Neuronal stem cell (in vitro differentiated cells): ENCODE data around the gene FCRL1.

Experiments
- DNase-seq: peaks from one replicate; pipeline ENCODE4 v3.0.0-alpha.2; 2013; ENCODE audit warnings: low spot score
- H2AFZ ChIP-seq: one replicate; pipeline ENCODE4 v1.6.1; 2013; ENCODE audit warnings: mild to moderate bottlenecking, low read length, inconsistent platforms
- H2AK5ac ChIP-seq: 2 replicates; pipeline ENCODE4 v1.6.1; 2013; ENCODE audit warnings: low read depth, mild to moderate bottlenecking, inconsistent platforms, low read length, moderate library complexity, mixed read lengths
- H2BK120ac ChIP-seq: 2 replicates; pipeline ENCODE4 v1.6.1; 2013; ENCODE audit warnings: low read depth, mild to moderate bottlenecking, inconsistent platforms, low read length, moderate library complexity, mixed read lengths
- H2BK12ac ChIP-seq: one replicate; pipeline ENCODE4 v1.6.1; 2013; ENCODE audit warnings: low read length, inconsistent platforms
- H2BK15ac ChIP-seq: 2 replicates; pipeline ENCODE4 v1.6.1; 2013; ENCODE audit warnings: mild to moderate bottlenecking, low read length, inconsistent platforms, mixed read lengths
- H2BK5ac ChIP-seq: one replicate; pipeline ENCODE4 v1.6.1; 2013; ENCODE audit warnings: inconsistent platforms, mild to moderate bottlenecking, low read length, moderate library complexity
- H3K14ac ChIP-seq: one replicate; pipeline ENCODE4 v1.6.1; 2013; ENCODE audit warnings: low read length, inconsistent platforms
- H3K18ac ChIP-seq: 2 replicates; pipeline ENCODE4 v1.6.1; 2013; ENCODE audit warnings: low read length, inconsistent platforms
- H3K23ac ChIP-seq: 2 replicates; pipeline ENCODE4 v1.6.1; 2013; ENCODE audit warnings: low read depth, mild to moderate bottlenecking, mixed read lengths, low read length, inconsistent platforms; ENCODE audit not compliant: poor library complexity
- H3K27ac ChIP-seq: replicated peaks from 3 replicates; pipeline ENCODE4 v1.5.1; 2013; ENCODE audit warnings: low read length, inconsistent platforms
- H3K27me3 ChIP-seq, 3 experiments: 2 replicates each; pipeline ENCODE4 v1.6.1; 2013; ENCODE audit warnings: low read length in 3 of 3, mild to moderate bottlenecking in 2 of 3, inconsistent platforms in 1 of 3, low read depth in 1 of 3, mixed read lengths in 1 of 3, moderate library complexity in 1 of 3; ENCODE audit not compliant: control insufficient read depth in 3 of 3, insufficient read depth in 3 of 3
- H3K36me3 ChIP-seq, 2 donors: replicated peaks in 1 of 2; 2 replicates each; pipeline ENCODE4 v1.6.1; 2013; ENCODE audit warnings: low read length in 2 of 2; ENCODE audit not compliant: control insufficient read depth in 2 of 2, insufficient read depth in 2 of 2
- H3K4ac ChIP-seq: 2 replicates; pipeline ENCODE4 v1.6.1; 2013; ENCODE audit warnings: inconsistent platforms, mild to moderate bottlenecking, low read length, moderate library complexity
- H3K4me1 ChIP-seq, 2 donors: 1 replicate in 1 of 2; 2 replicates in 1 of 2; pipeline ENCODE4 v1.6.1; 2013; ENCODE audit warnings: low read length in 2 of 2, low read depth in 1 of 2; ENCODE audit not compliant: control insufficient read depth in 2 of 2, insufficient read depth in 1 of 2
- H3K4me2 ChIP-seq: one replicate; pipeline ENCODE4 v1.6.1; 2013; ENCODE audit warnings: mild to moderate bottlenecking, low read length, inconsistent platforms; ENCODE audit not compliant: insufficient read depth, poor library complexity, severe bottlenecking
- H3K4me3 ChIP-seq, 2 donors: 2 replicates each; pipeline ENCODE4 v1.5.1; 2013; ENCODE audit warnings: low read length in 2 of 2, mild to moderate bottlenecking in 2 of 2, inconsistent platforms in 1 of 2, moderate library complexity in 1 of 2
- H3K79me1 ChIP-seq: one replicate; pipeline ENCODE4 v1.6.1; 2013; ENCODE audit warnings: low read depth, mild to moderate bottlenecking, inconsistent platforms, low read length, moderate library complexity
- H3K9ac ChIP-seq: one replicate; pipeline ENCODE4 v1.6.1; 2013; ENCODE audit warnings: mild to moderate bottlenecking, low read depth, low read length, inconsistent platforms; ENCODE audit not compliant: poor library complexity
- H3K9me3 ChIP-seq, 2 donors: replicated peaks in 1 of 2; 2 replicates each; pipeline versions ENCODE3 to v1.6.1; 2013; ENCODE audit warnings: low read length in 2 of 2, mild to moderate bottlenecking in 2 of 2, inconsistent platforms in 1 of 2, low read depth in 1 of 2, mixed read lengths in 1 of 2, moderate library complexity in 1 of 2; ENCODE audit not compliant: control insufficient read depth in 2 of 2, insufficient read depth in 1 of 2
- H4K8ac ChIP-seq: one replicate; pipeline ENCODE4 v1.6.1; 2013; ENCODE audit warnings: low read depth, mild to moderate bottlenecking, inconsistent platforms, low read length, moderate library complexity
- H4K91ac ChIP-seq: one replicate; pipeline ENCODE4 v1.6.1; 2013; ENCODE audit warnings: low read length, low read depth, mild to moderate bottlenecking, inconsistent platforms; ENCODE audit not compliant: poor library complexity
- WGBS, 2 donors: extraction: QIAGEN DNeasy Blood & Tissue Kit; methylation state at CpG; one replicate each; pipeline ENCODE4 v1.1.7; 2013; ENCODE audit warnings: missing lambda C conversion rate in 2 of 2, mixed read lengths in 1 of 2; ENCODE audit not compliant: insufficient read length in 2 of 2, insufficient replicate concordance in 1 of 2; ENCODE audit errors: extremely low coverage in 2 of 2; 5-methylcytosine and 5-hydroxymethylcytosine counted together

FCRL1 gene

DNA sequence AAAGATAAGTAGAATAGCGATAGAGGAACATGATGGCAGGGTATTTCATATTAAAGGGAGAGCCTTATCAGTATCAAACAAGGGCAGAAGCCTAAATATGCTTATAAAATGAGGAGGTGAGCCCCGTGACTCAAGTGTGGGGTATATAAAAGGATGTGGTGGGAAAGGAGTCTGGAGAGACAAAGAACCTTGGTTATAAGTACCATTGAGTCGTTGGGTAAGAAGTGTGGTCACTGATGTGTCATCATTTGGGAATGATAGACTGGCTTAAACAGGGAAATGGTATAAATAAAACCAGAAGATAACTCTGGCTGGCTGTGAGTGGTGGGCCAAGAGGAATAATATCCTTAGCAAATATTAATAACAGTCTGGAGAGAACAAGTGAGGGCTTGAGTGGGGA, 32.6 kb upstream of the FCRL1 start:
- Histone ChIP-seq H4K8ac (no peak overlapping the region), H3K79me1 (no peaks in the 10 kb centered on the region), H3K27ac (no peak overlapping the region), H3K4me2 (no peak overlapping the region), H2AFZ (no peak overlapping the region), H2BK5ac (no peak overlapping the region), H3K36me3 (no peaks in the 10 kb centered on the region), H3K9ac (no peak overlapping the region), H2BK12ac (no peak overlapping the region), H3K4ac (no peak overlapping the region), H3K4me1 (no peaks in the 10 kb centered on the region), H2BK15ac (no peak overlapping the region), H3K27me3 (no peaks in the 10 kb centered on the region), H4K91ac (no peak overlapping the region), H3K4me3 (no peak overlapping the region), H3K23ac (no peak overlapping the region), H2BK120ac (no peak overlapping the region), H2AK5ac (no peak overlapping the region), H3K18ac (no peak overlapping the region), H3K14ac (no peak overlapping the region), H3K9me3 (no peaks in the 10 kb centered on the region)
- no CpG with 5 or more reads among the region's 3 CpGs for WGBS, 2 donors
- no peak for DNase-seq

DNA sequence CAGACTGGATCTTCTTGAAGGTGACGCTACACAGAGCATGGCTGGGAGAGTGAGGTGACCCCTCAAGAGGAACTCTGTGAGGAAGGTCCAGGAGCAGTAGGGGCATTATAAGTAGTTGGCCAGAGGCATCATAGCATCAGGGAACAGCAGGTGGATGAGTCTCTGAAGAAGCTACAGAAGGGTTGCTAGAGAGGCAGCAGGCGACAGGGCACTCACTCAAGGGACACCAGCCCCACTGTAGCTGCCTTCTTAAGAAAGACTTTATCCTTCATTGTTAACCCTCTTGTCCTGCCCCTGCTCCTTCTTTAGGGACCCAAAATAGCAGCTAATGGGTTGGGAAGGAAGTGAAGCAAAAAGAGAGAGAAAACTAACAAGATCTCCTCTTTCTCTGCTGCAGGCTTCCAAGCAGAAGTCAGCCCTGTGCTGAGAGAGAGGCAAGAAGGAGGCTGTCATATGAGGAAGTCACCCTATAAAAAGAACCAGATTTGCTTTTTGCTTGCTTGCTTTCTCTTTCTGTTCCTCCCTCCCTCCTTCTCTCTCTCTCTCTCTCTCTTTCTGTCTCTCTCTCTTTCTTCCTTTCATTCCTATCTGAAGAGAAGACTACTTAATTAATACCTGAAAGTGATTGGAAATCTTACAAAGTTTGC, 29.4 kb upstream of the FCRL1 start:
- H3K36me3 ChIP-seq = no peaks in the 10 kb centered on the region
- DNase-seq = no peak
- H3K9me3 ChIP-seq = no peaks in the 10 kb centered on the region
- no peak overlapping the region for H2BK120ac ChIP-seq
- no peak overlapping the region for H4K91ac ChIP-seq
- no peak overlapping the region for H3K4me2 ChIP-seq
- H3K14ac ChIP-seq = no peak overlapping the region
- H3K4me1 ChIP-seq = no peaks in the 10 kb centered on the region
- no CpG with 5 or more reads among the region's 2 CpGs for WGBS, 2 donors
- H2BK12ac ChIP-seq = no peak overlapping the region
- H2AFZ ChIP-seq = no peak overlapping the region
- no peaks in the 10 kb centered on the region for H3K79me1 ChIP-seq
- no peak overlapping the region for H2BK15ac ChIP-seq
- H2BK5ac ChIP-seq = no peak overlapping the region
- H3K18ac ChIP-seq = no peak overlapping the region
- H3K4me3 ChIP-seq = no peak overlapping the region
- H3K9ac ChIP-seq = no peak overlapping the region
- H3K27me3 ChIP-seq = no peaks in the 10 kb centered on the region
- H3K4ac ChIP-seq = no peak overlapping the region
- H3K27ac ChIP-seq = no peak overlapping the region
- H2AK5ac ChIP-seq = no peak overlapping the region
- no peak overlapping the region for H3K23ac ChIP-seq
- H4K8ac ChIP-seq = no peak overlapping the region

DNA sequence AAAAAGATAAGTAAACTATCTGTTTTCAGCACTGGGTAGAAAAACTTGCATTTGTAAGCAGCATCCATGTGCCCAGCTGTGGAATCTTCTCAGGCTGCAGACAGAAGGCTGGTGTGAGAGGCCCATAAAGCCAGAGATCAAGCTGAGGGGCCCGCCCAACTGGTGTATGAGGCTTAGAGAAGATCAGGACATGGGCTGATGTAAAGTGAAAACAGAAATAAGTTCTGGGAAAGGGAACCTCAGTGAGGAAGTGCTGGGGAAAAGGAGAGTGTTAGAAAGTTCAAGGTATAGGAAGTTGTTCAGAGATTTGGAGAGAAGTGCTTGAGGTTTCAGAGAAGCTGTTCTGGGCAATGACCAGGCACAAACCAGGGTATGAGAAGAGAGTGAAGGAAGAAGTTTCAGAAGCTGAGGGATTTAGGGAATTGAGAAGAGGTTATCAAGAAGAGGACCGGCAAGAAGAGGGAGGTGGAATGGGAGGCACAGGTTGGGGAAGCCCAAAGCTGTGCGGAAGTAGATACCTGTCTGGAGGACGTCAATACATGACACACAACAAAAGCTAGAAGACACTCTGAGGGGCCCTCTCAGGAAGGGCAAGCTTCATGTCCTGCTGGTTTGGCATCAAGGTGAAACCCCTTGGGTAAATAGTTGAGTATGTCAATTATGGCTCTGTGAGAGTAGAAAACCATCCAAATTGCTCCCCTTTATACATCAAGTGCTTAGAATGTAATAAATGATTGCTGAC, 24.3 kb upstream of the FCRL1 start:
- Histone ChIP-seq H2BK120ac (no peak overlapping the region), H2AFZ (no peak overlapping the region), H3K27ac (no peak overlapping the region), H2BK12ac (no peak overlapping the region), H3K36me3 (no peaks in the 10 kb centered on the region), H4K8ac (no peak overlapping the region), H3K4ac (no peak overlapping the region), H2BK15ac (no peak overlapping the region), H3K4me2 (no peak overlapping the region), H3K9ac (no peak overlapping the region), H2AK5ac (no peak overlapping the region), H2BK5ac (no peak overlapping the region), H3K79me1 (no peaks in the 10 kb centered on the region), H4K91ac (no peak overlapping the region), H3K4me3 (no peak overlapping the region), H3K9me3 (no peaks in the 10 kb centered on the region), H3K18ac (no peak overlapping the region), H3K14ac (no peak overlapping the region), H3K23ac (no peak overlapping the region), H3K4me1 (no peaks in the 10 kb centered on the region), H3K27me3 (no peaks in the 10 kb centered on the region)
- DNase-seq = no peak
- WGBS, 2 donors = no CpG with 5 or more reads among the region's 4 CpGs

DNA sequence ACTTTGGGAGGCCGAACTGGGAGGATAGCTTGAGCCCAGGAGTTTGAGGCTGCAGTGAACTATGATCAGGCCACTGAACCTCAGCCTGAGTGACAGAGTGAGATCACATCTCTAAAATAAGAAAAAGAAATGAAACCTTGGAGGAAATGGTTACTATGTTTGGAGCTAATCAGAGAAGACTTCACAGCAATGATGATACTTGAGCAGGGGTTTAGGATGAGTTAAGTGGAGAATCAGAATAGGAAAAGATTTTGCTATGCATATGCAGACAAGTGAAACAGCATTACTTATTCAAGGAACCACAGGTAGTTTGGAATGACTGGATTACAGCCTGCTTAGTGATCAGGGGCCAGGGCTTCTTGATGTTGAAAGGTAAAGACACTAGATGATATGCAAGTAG, 23.0 kb upstream of the FCRL1 start:
- Histone ChIP-seq H3K27me3 (no peaks in the 10 kb centered on the region), H2BK15ac (no peak overlapping the region), H2BK120ac (no peak overlapping the region), H3K4ac (no peak overlapping the region), H3K4me3 (no peak overlapping the region), H2BK12ac (no peak overlapping the region), H3K79me1 (no peaks in the 10 kb centered on the region), H3K4me2 (no peak overlapping the region), H3K23ac (no peak overlapping the region), H3K14ac (no peak overlapping the region), H3K27ac (no peak overlapping the region), H3K9me3 (no peaks in the 10 kb centered on the region), H4K91ac (no peak overlapping the region), H2BK5ac (no peak overlapping the region), H3K9ac (no peak overlapping the region), H4K8ac (no peak overlapping the region), H3K4me1 (no peaks in the 10 kb centered on the region), H2AK5ac (no peak overlapping the region), H3K36me3 (no peaks in the 10 kb centered on the region), H3K18ac (no peak overlapping the region), H2AFZ (no peak overlapping the region)
- no CpG with 5 or more reads among the region's 1 CpG for WGBS, 2 donors
- DNase-seq = no peak
